Dermis blood vessel endothelial cell (primary cell): ENCODE results near the gene PIN1. TPM values are rescaled to one million over a fixed set of nuclear protein-coding genes. Genes with fewer than 3 reads are reported as not detected.
"Not testable (repeated sequence)": the region's sequence is repeated elsewhere in the genome, so short reads cannot be mapped to it uniquely, and the experiment has no call there.

ENCODE experiments used
- DNase-seq: peaks from one replicate; pipeline ENCODE4 v3.0.0; 2010
- total RNA-seq: library from RNA; depleted of rRNA; stranded (reverse); fragments of >200 nt; gene quantifications from 2 replicates; pipeline ENCODE4 v1.2.3, GENCODE V29; 2014

The PIN1 gene
- 99.4 and 127 TPM in 2 replicates for total RNA-seq

- DNase-seq = peak; percentile 99
These were observed at the start of gene PIN1 for GRCh38 chr19:9834726-9835506. TSS of gene PIN1 (plus strand) at chr19:9835318. CDS start at chr19:9835345, 27 bp downstream.

- peak; percentile 97 for DNase-seq
These were observed 49.5 kb upstream of the PIN1 start for GRCh38 chr19:9785367-9786331.

GRCh38 chr19:9786342-9786741, 48.8 kb upstream of the PIN1 start:
- no peak for DNase-seq

- DNase-seq = no peak
These were observed 48.3 kb upstream of the PIN1 start for GRCh38 chr19:9786819-9787218.

GRCh38 chr19:9788604-9789003, 46.5 kb upstream of the PIN1 start:
- DNase-seq = not testable (repeated sequence)

- DNase-seq = no peak
These were observed 46.1 kb upstream of the PIN1 start for GRCh38 chr19:9789066-9789465.

GRCh38 chr19:9789579-9789978, 45.5 kb upstream of the PIN1 start:
- not testable (repeated sequence) for DNase-seq

- not testable (repeated sequence) for DNase-seq
These were observed 44.1 kb upstream of the PIN1 start for GRCh38 chr19:9791073-9791367.

GRCh38 chr19:9791552-9792205, 43.4 kb upstream of the PIN1 start:
- peak; percentile 97 for DNase-seq

- peak; percentile 96 for DNase-seq
These were observed 42.7 kb upstream of the PIN1 start for GRCh38 chr19:9792206-9793070.

GRCh38 chr19:9793071-9793591, 42.0 kb upstream of the PIN1 start:
- peak; percentile 58 for DNase-seq

GRCh38 chr19:9796113-9796773, 38.9 kb upstream of the PIN1 start:
- peak; percentile 96 for DNase-seq

GRCh38 chr19:9797871-9798270, 37.2 kb upstream of the PIN1 start:
- no peak for DNase-seq

- no peak for DNase-seq
These were observed 36.0 kb upstream of the PIN1 start for GRCh38 chr19:9799162-9799561.

GRCh38 chr19:9801976-9802375, 33.1 kb upstream of the PIN1 start:
- DNase-seq = no peak

GRCh38 chr19:9806803-9807202, 28.3 kb upstream of the PIN1 start:
- no peak for DNase-seq

- no peak for DNase-seq
These were observed 26.0 kb upstream of the PIN1 start for GRCh38 chr19:9808855-9809824.

- no peak for DNase-seq
These were observed 24.0 kb upstream of the PIN1 start for GRCh38 chr19:9811139-9811538.

GRCh38 chr19:9818175-9818733, 16.9 kb upstream of the PIN1 start:
- DNase-seq = peak; percentile 4
